Muscle layer of duodenum (tissue), 2 donors: ENCODE results near the gene FTSJ1.

Experiments used
- H3K27ac ChIP-seq: one replicate; pipeline ENCODE4 v1.7.0; 2013; ENCODE audit warnings: mild to moderate bottlenecking, low read length
- H3K27me3 ChIP-seq: one replicate; pipeline ENCODE4 v1.7.0; 2013; ENCODE audit warnings: low read depth, mild to moderate bottlenecking, control low read depth, low read length
- H3K36me3 ChIP-seq, 2 donors: one replicate each; pipeline ENCODE4 v1.7.0; 2013; ENCODE audit warnings: low read length in 2 of 2, control low read depth in 1 of 2, mild to moderate bottlenecking in 1 of 2; ENCODE audit not compliant: insufficient read depth in 2 of 2, control insufficient read depth in 1 of 2
- H3K4me1 ChIP-seq, 2 donors: one replicate each; pipeline ENCODE4 v1.7.0; 2013; ENCODE audit warnings: low read length in 2 of 2, mild to moderate bottlenecking in 2 of 2, control low read depth in 1 of 2, moderate library complexity in 1 of 2; ENCODE audit not compliant: insufficient read depth in 2 of 2, control insufficient read depth in 1 of 2
- H3K4me3 ChIP-seq, 2 donors: one replicate each; pipeline ENCODE4 v1.7.0; 2013; ENCODE audit warnings: low read length in 2 of 2, low read depth in 1 of 2, mild to moderate bottlenecking in 1 of 2
- H3K9me3 ChIP-seq, 2 donors: one replicate each; pipeline ENCODE4 v1.7.0; 2013; ENCODE audit warnings: low read length in 2 of 2, control low read depth in 1 of 2, mild to moderate bottlenecking in 1 of 2; ENCODE audit not compliant: control insufficient read depth in 1 of 2
- donor health status: healthy.

The FTSJ1 gene

DNA sequence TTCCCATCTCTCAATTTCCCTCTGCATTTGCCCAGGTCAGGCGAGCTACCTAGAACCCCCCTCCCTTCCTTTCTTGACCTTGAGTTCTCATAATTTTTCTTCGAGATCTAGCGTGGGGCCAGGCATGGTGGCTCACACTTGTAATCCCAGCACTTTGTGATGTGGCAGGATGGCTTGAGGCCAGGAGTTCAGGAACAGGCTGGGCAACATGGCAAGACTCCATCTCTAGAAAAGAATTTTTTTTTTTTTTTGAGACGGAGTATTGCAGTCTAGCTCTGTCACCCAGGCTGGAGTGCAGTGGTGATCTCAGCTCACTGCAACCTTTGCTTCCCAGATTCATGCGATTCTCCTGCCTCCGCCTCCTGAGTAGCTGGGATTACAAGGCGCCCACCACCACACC, 28.3 kb downstream of the FTSJ1 start:
- H3K27me3 ChIP-seq, result no peaks in the 10 kb centered on the region
- no peak overlapping the region for H3K4me3 ChIP-seq
- H3K4me1 ChIP-seq, result peaks cover 0 to under 1% of the 10 kb centered on the region in 2 donors
- no peaks in the 10 kb centered on the region for H3K36me3 ChIP-seq
- H3K9me3 ChIP-seq, result no peaks in the 10 kb centered on the region
- no peak overlapping the region for H3K27ac ChIP-seq

DNA sequence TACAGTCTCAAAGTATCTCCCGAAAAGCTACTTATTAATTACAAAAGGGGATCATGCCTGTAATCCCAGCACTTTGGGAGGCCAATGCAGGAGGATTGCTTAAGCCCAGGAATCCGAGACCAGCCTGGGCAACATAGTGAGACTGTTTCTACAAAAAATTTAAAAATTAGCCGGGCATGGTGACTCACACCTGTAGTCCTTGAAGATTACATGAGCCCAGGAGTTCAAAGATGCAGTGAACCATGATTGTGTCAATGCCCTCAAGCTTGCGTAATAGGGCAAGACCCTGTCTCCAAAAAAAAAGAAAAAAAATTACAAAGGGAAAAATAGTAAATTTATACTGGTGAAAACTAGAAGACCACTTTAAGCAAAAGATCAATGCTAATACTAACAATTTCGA, 29.5 kb downstream of the FTSJ1 start:
- peaks cover 0 to 8% of the 10 kb centered on the region in 2 donors for H3K4me1 ChIP-seq
- H3K4me3 ChIP-seq, result no peak overlapping the region
- H3K27ac ChIP-seq, result no peak overlapping the region
- H3K9me3 ChIP-seq, result no peaks in the 10 kb centered on the region
- H3K36me3 ChIP-seq, result no peaks in the 10 kb centered on the region
- no peaks in the 10 kb centered on the region for H3K27me3 ChIP-seq

DNA sequence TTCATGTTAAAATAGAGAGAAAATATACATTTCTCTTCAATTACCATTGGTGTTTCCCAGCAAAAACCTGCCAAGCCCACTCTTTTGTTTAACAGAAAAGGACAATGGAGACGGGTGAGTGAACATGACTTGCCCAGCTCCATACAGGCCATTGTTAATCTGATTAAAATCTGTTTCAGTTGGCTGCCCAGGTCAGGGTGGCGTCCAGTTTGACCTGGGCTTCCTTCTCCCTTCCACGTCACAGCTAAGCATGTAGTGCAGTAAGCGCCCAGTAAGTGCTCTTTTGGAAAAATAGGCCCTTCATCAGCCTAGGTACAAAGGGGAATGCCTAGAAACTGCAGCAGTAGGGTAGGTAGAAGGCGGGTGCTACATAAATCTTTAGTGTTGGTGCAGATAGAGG, 31.2 kb downstream of the FTSJ1 start:
- H3K9me3 ChIP-seq, result no peaks in the 10 kb centered on the region
- H3K27me3 ChIP-seq, result no peaks in the 10 kb centered on the region
- no peak overlapping the region for H3K4me3 ChIP-seq
- peaks cover 0 to 2% of the 10 kb centered on the region in 2 donors for H3K36me3 ChIP-seq
- H3K27ac ChIP-seq, result no peak overlapping the region
- peaks cover 0 to 8% of the 10 kb centered on the region in 2 donors for H3K4me1 ChIP-seq

DNA sequence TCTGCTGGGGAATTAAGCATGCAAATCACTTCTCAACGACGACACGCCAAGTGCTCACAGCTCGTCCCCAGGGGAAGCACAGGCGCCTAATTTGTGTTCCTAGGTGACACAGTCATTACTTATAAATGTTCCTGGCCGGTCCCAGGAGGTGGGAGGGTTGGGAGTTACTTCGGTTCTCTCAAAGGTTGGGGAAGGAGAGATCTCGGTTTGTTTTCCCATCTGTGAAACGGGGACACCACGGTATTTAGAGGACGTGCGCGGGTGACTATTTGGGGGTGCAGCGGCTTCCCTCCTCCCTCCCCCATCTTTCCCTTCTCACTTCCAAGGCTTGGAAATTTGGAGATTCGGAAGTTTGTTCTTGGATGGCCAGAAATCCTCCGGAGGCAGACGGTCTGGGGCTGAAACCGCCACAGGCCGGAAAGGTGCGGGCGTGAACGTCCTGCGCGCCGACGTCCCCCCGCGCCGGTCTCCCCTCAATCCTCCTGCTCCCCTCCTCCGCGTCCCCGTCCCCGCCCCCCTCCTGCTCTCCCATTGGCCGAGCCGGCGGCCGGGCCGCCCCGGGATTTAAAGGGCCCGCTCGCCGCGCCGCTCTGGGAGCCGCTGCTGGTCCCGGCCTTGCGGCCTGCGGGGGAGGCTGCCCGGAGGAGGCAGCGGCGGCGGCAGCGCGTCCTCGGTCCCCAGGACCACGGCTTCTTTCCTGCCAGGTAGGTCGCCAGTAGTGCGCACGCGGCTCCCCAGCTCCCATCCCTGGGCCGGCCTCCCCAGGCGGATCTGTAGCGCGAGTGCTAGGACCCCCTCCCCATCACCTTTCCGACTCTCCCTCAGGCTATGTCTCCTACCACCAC, 32.6 kb downstream of the FTSJ1 start, which contains the start of gene PORCN:
PORCN (plus strand) TSS at position 593 of the 845 bp plus-strand sequence. CDS start 829 bp downstream, outside the sequence.
- H3K4me3 ChIP-seq, result peak within 1 kb of the TSS; percentile 73 to 79
- peaks cover 0 to 8% of the 10 kb centered on the region in 2 donors for H3K4me1 ChIP-seq
- H3K27ac ChIP-seq, result peak within 1 kb of the TSS; percentile 60
- H3K36me3 ChIP-seq, result peaks cover 0 to 4% of the 10 kb centered on the region in 2 donors
- H3K9me3 ChIP-seq, result no peaks in the 10 kb centered on the region
- H3K27me3 ChIP-seq, result no peaks in the 10 kb centered on the region

DNA sequence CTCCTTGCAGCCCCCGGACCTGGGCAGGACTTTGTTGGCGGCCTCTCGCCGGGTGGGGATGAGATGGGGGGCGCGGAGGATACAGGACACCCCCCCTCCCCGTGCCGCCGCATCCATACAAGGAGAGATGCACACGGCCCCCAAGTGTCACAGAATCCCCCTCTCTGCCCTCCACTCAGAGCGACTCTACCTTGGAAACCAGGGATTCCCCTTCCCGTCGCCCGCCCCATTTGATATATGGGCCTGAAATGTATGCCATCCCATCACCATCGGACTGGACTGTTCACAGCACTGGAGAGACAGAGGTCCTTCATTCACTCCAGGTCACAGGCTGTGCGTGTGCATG, 33.2 kb downstream of the FTSJ1 start:
- H3K4me1 ChIP-seq, result peaks cover 0 to 8% of the 10 kb centered on the region in 2 donors
- H3K36me3 ChIP-seq, result peaks cover 0 to 4% of the 10 kb centered on the region in 2 donors
- no peaks in the 10 kb centered on the region for H3K9me3 ChIP-seq
- no peaks in the 10 kb centered on the region for H3K27me3 ChIP-seq
- no peak overlapping the region for H3K27ac ChIP-seq
- H3K4me3 ChIP-seq, result peak overlapping the region; percentile 73 to 79

DNA sequence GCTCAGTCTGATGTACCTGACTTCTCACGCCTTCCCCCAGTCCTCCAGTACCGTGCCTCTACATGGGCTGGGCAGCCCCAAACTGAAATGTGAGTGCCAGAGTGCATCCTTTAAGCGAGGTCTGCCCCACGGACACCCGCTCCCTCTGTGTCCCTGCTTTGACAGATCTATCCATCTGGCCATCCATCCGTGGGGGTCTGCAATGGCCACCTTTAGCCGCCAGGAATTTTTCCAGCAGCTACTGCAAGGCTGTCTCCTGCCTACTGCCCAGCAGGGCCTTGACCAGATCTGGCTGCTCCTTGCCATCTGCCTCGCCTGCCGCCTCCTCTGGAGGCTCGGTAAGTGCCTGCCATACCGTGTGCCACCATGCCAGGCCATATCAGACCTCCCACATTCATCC, 33.6 kb downstream of the FTSJ1 start:
- no peaks in the 10 kb centered on the region for H3K9me3 ChIP-seq
- H3K27me3 ChIP-seq, result no peaks in the 10 kb centered on the region
- no peak overlapping the region for H3K27ac ChIP-seq
- peaks cover 0 to 7% of the 10 kb centered on the region in 2 donors for H3K36me3 ChIP-seq
- peak overlapping the region; percentile 73 to 79 for H3K4me3 ChIP-seq
- peaks cover 0 to 8% of the 10 kb centered on the region in 2 donors for H3K4me1 ChIP-seq

DNA sequence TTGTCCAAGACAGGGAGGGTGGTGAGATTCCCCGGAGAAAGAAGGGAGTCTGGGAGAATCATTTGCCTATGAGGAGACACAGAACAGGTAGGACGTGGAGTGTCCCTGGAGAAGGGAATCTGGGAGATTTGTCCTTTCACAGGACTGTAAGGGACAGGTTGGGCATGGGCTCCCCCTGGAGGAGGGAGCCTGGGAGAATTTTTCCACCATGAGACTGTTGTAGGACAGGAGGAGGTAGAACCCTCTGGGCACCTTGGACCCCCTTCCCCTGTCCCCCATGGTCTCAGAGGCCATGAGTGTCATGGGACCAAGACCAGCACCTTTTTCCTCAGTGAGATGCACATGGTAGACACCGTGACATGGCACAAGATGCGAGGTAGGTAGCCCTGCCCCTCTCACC, 35.6 kb downstream of the FTSJ1 start:
- Histone ChIP-seq H3K36me3 (peaks cover 0 to 14% of the 10 kb centered on the region in 2 donors), H3K4me1 (peaks cover 0 to 8% of the 10 kb centered on the region in 2 donors), H3K27ac (no peak overlapping the region), H3K27me3 (no peaks in the 10 kb centered on the region), H3K4me3 (no peak overlapping the region), H3K9me3 (no peaks in the 10 kb centered on the region)

DNA sequence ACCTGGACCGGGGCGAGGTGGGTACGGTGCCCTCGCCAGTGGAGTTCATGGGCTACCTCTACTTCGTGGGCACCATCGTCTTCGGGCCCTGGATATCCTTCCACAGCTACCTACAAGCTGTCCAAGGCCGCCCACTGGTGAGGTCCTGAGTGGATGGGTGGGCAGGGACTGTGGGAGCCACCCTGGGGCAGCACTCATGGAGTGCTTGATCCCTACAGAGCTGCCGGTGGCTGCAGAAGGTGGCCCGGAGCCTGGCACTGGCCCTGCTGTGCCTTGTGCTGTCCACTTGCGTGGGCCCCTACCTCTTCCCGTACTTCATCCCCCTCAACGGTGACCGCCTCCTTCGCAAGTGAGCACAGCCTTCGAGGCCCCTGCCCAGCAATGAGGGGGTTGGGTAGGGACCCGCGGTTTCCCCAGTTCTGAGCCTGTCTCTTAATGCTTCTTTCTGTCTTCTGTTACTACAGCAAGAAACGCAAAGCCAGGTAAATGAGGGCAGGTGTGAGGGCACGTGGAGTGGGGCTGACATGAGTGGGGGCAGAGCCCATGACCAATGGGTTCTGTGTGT, 36.5 kb downstream of the FTSJ1 start:
- Histone ChIP-seq H3K9me3 (no peaks in the 10 kb centered on the region), H3K4me3 (no peak overlapping the region), H3K36me3 (peaks cover 0 to 14% of the 10 kb centered on the region in 2 donors), H3K27me3 (no peaks in the 10 kb centered on the region), H3K4me1 (peaks cover 0 to 8% of the 10 kb centered on the region in 2 donors), H3K27ac (no peak overlapping the region)

DNA sequence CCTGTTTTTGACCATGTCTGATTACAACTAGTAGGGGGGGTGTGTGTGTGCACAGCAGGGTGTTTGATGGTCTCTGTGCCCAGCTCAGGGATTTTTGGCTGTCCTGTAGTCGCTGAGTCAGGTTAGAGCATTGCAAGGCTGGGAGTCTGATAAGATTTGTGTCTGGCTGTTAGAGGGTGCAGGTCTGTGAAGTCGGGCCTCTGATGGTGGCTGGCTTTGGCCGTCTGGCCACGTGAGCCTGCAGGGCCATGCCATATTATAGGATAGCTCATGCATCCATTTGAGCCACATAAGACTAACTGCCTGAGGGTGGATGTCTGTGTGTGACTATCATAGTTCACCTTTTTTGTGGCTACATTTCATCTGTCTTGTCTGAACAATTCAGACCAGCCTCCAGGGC, 37.7 kb downstream of the FTSJ1 start:
- H3K27me3 ChIP-seq, result no peaks in the 10 kb centered on the region
- H3K27ac ChIP-seq, result no peak overlapping the region
- peaks cover 0 to 14% of the 10 kb centered on the region in 2 donors for H3K36me3 ChIP-seq
- H3K9me3 ChIP-seq, result no peaks in the 10 kb centered on the region
- peaks cover 0 to 8% of the 10 kb centered on the region in 2 donors for H3K4me1 ChIP-seq
- H3K4me3 ChIP-seq, result no peak overlapping the region

DNA sequence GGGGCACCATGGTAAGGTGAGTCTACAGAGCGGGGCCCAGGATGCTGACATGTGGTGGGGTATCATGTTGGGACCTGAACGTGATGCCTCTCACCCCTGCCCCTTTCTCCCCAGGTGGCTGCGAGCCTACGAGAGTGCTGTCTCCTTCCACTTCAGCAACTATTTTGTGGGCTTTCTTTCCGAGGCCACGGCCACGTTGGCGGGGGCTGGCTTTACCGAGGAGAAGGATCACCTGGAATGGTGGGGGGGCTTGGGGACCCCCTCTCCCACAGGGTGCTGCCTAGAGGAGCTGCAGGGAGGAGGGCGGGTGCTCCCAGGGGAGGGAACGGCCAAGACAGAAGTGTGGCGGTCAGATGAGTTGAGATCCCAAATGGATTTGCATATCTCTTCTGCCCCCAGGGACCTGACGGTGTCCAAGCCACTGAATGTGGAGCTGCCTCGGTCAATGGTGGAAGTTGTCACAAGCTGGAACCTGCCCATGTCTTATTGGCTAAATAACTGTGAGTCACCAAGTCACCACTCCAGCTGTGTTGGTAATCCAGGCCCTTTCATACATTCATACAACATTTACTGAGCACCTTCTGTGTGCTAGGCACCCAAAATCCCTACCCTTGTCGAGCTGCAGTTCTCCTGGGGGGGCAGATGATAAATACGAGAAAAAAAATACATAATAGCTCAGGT, 38.3 kb downstream of the FTSJ1 start:
- no peaks in the 10 kb centered on the region for H3K27me3 ChIP-seq

DNA sequence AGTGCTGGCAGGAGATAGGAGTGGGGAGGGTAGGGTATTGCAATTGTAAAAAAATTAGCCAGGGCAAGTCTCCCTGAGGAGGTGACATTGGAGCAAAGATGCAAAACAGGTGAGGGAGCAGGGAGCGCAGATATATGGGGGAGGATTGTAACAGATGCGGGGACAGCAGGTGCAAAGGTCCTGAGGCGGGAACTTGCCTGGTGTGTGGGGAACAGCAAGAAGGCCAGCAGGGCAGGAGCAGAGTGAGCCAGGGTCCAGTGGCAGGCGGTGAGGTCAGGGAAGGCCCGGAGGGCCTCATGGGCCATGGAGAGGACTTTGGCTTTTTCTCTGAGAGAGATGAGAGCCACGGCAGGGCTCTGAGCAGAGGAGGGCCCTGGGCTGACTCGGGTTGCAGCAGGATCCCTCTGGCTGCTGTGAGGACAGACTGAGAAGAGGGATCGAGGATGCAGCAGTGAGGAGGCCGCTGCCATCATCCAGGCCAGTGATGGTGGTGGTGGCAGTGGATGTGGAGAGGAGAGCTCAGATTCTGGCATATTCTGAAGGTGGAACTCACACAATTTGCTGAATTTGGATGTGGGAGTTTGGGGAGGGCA, 39.0 kb downstream of the FTSJ1 start:
- Histone ChIP-seq H3K4me1 (peaks cover 0 to under 1% of the 10 kb centered on the region in 2 donors), H3K9me3 (no peaks in the 10 kb centered on the region), H3K4me3 (no peak overlapping the region), H3K27me3 (no peaks in the 10 kb centered on the region), H3K36me3 (peaks cover 0 to 14% of the 10 kb centered on the region in 2 donors), H3K27ac (no peak overlapping the region)

More for the DNA sequence above, 38.3 kb downstream of the FTSJ1 start:
- Histone ChIP-seq H3K9me3 (no peaks in the 10 kb centered on the region), H3K4me1 (peaks cover 0 to 8% of the 10 kb centered on the region in 2 donors), H3K4me3 (no peak overlapping the region), H3K27ac (no peak overlapping the region), H3K36me3 (peaks cover 0 to 14% of the 10 kb centered on the region in 2 donors)
